Activated CD4-positive, CD25-positive, alpha-beta regulatory T cell treated with anti-CD3 and anti-CD28 coated beads, Interleukin-2, amount 50 U/mL, for 72 hours (primary cell): ENCODE results near the gene TRAPPC10.
A peak's percentile ranks its signal among the peaks of the same experiment; 100 is the strongest.
"Not testable (repeated sequence)": the region's sequence is repeated elsewhere in the genome, so short reads cannot be mapped to it uniquely, and the experiment has no call there.

Experiments
- DNase-seq: peaks from one replicate; pipeline ENCODE4 v3.0.0; 2021

Gene TRAPPC10

GRCh38 chr21:44098964-44099363, 86.9 kb downstream of the TRAPPC10 start:
- not testable (repeated sequence) for DNase-seq

DNA sequence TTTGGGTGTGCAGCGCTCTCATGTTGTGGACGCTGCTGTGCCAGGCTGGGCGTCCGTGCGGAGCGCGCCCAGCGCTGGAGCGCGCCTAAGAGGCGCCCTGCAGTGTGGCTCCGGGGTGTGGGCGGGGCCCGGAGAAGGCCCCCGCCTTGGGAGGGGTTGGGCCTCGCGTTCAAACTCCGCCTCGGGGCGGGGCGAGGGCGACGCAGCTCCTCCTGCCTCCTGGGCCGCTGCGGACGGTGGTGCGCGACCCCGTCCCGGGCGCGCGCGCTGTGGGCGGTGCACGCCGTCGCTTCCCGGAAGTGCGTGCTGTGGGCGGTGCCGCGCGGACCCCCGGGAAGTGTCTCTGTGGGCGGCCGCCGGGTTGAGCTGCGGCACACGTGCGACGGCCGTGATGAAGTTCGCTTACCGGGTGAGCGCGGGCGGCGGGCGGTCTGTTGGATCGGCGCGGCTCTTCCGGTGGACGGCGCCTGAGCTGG, 95.0 kb downstream of the TRAPPC10 start, which contains the start of gene PWP2:
TSS of gene PWP2 (plus strand) at position 374 of the 476 bp plus-strand sequence. CDS start at position 392, 18 bp downstream.
- not testable (repeated sequence) for DNase-seq

GRCh38 chr21:44107589-44107988, 95.5 kb downstream of the TRAPPC10 start:
- not testable (repeated sequence) for DNase-seq

GRCh38 chr21:44113702-44114371, 101.7 kb downstream of the TRAPPC10 start:
- not testable (repeated sequence) for DNase-seq

- DNase-seq = not testable (repeated sequence)
Measured at GRCh38 chr21:44122131-44122530, 110.0 kb downstream of the TRAPPC10 start.

DNA sequence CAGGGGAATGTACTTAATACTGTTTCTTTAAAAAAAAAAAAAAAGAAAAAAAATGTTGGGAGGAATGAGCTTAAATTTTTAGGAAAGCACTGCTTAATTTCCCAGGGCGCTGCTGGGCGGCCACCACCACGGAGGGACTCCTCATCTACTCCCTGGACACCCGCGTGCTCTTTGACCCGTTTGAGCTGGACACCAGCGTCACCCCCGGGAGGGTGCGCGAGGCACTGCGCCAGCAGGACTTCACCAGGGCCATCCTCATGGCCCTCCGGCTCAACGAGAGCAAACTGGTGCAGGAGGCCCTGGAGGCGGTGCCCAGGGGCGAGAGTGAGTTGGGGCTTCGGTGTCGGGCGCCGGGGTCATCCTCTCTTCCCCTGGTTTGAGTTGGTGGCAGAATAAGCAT, 115.7 kb downstream of the TRAPPC10 start:
- not testable (repeated sequence) for DNase-seq

DNA sequence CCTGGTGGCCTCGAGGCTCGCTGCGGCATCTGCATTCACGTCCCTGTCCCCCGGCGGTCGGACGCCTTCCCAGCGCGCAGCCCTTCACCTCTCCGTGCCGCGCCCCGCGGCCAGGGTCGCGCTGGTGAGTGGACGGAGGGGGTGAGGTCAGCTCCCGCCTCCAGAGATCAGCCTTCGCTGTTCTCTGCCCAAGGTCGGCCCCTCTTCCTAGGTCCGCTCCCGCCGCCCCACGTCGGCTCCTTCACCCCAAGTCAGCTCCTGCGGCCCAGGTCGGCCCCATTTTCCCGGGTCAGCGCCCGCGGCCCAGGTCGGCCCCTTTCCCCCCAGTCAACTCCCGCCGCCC, 121.6 kb downstream of the TRAPPC10 start:
- DNase-seq = not testable (repeated sequence)

GRCh38 chr21:44134732-44135131, 122.6 kb downstream of the TRAPPC10 start:
- DNase-seq = not testable (repeated sequence)

- peak; percentile 31 for DNase-seq
Measured at GRCh38 chr21:44138039-44138438, 125.9 kb downstream of the TRAPPC10 start.

- DNase-seq = not testable (repeated sequence)
Measured at GRCh38 chr21:44139787-44140551, 127.9 kb downstream of the TRAPPC10 start.

- not testable (repeated sequence) for DNase-seq
Measured at GRCh38 chr21:44140552-44140932, 128.4 kb downstream of the TRAPPC10 start.

GRCh38 chr21:44142470-44142869, 130.4 kb downstream of the TRAPPC10 start:
- not testable (repeated sequence) for DNase-seq

DNA sequence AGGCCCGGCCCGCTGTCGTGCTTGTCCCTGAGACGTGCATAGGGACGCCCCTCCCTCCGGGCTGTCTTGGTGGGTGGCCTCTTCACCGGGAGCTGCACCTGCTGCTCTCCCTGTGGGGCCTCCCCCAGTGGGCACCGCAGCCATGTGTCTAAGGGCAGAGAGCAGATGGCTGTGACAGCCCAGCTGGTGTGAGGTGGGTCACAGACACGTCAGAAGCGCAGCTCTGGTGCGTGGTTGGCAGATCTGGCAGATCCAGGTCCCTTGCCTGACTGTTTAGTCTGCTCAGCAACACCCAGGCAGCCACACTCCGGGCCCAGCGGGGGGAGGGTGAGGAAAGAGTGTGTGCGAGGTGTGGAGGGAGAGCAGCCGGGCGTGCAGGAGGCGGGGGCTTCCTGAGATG, 131.3 kb downstream of the TRAPPC10 start:
- DNase-seq = not testable (repeated sequence)

GRCh38 chr21:44143996-44144395, 131.9 kb downstream of the TRAPPC10 start:
- DNase-seq = not testable (repeated sequence)

DNA sequence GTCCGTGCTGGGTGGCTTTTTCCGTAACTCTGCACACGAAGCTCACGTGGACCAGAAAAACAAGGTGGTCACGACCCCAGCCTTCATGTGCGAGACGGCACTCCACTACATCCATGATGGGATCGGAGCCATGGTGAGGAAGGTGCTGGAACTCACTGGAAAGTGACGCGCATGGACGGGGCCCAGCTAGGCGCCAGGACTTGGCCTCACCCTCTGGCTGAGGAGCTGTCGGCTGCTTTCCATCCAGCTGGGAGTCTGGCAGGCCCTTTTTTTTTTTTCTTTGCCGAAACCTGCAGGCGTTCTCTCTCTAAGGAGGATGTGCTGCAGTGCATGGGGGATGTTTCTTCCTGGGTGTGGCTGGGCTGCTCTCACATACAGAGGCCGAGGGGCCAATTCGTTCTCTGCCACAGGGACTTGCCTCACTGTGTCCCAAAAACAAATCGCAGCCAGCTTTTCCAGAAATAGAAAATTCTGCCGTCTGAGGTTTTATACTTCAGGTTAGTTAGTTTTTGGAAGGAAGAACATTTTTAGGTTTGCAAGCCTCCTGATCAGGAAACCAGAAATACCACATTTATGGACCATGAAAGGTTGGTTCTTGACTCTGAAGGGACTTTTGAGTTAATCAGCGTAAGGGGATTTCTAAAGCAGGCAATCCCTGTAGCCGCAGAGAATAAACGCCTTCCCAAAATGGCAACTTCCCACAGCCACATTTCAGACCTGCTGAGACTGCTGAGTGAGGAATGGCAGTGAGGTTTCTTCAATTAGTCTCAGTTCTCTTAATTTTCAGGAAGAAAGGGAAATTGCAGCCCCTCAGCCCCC, 132.9 kb downstream of the TRAPPC10 start:
- not testable (repeated sequence) for DNase-seq

DNA sequence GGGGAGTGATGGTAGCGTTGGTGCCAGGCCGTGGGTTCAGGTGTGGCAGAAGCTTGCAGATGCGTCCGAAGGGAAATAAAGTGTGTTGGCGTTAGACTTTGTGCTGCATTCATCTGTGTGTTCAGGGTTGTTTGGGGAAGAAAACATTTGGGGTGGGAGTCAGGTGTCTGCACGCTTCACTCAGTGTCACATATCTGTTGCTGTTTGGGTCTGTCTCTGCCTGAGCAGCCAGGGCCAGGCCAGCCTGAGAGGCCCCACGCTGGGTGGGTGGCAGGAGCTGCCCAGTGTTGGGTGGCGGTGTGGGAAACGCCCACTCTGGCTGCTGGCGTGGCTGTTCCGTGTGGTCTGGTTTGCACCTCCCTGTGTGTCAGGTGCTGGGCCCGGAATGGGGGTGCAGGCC, 133.5 kb downstream of the TRAPPC10 start:
- DNase-seq = not testable (repeated sequence)

- not testable (repeated sequence) for DNase-seq
Measured at GRCh38 chr21:44147108-44147507, 135.0 kb downstream of the TRAPPC10 start.

- DNase-seq = not testable (repeated sequence)
Measured at GRCh38 chr21:44150255-44150654, 138.1 kb downstream of the TRAPPC10 start.

DNA sequence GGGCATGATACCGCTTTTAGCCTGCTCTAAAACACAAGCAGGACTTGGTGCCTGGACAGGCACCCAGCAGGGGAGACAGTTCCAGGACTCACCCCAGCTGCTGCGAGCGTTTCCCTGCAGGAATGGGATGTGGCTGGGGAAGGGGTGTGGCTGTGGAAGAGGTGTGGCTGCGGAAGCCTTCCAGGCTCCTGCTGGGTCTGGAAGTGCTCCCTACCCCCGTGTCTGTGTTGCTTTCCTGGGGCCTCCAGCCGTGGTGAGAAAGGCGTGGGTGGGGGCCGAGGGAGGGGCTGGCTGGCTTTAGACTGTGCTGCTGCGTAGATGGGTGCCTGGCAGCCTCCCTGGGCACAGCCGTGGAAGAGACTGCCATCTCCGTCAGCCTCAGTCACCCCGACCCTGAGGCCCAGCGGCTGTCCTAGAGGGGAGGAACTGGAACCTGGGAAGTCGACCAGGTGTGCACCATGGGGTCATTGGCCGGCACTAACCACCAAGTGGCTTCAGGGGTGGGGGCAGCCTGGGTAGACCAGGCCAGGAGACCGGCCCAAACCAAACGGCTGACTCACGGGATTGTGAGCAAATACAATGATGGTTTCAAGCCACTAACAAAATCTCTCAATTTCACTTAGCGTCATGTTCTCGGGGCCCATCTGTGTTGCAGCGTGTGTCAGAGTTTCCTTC, 141.2 kb downstream of the TRAPPC10 start:
- not testable (repeated sequence) for DNase-seq

DNA sequence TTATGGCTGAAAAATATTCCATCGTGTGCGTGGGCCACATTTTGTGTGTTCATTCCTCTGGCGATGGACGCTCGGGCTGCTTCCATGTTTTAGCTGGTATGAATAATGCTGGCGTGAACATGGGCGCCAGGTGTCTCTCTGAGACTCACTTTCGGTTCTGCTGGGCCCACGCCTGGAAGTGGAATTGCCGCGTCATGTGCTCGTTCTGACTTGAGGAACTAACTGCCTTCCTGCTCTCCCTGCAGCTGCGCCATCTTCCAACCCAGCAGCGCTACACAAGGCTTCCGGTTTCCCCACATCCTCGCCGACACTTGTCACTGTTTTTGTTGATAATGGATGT, 141.8 kb downstream of the TRAPPC10 start:
- DNase-seq = peak; percentile 32

- not testable (repeated sequence) for DNase-seq
Measured at GRCh38 chr21:44154816-44155230, 142.7 kb downstream of the TRAPPC10 start.

GRCh38 chr21:44155231-44155993, 143.3 kb downstream of the TRAPPC10 start:
- not testable (repeated sequence) for DNase-seq
